HG03469 (cell line): ENCODE results near the gene LRRTM4.

Experiments
- ATAC-seq: cut with Tn5 transposase; IDR thresholded peaks from one replicate; pipeline ENCODE4 v1.9.1; 2021; ENCODE audit warnings: mild to moderate bottlenecking, moderate library complexity, moderate number of reproducible peaks; ENCODE audit not compliant: unreplicated experiment

The LRRTM4 gene

DNA sequence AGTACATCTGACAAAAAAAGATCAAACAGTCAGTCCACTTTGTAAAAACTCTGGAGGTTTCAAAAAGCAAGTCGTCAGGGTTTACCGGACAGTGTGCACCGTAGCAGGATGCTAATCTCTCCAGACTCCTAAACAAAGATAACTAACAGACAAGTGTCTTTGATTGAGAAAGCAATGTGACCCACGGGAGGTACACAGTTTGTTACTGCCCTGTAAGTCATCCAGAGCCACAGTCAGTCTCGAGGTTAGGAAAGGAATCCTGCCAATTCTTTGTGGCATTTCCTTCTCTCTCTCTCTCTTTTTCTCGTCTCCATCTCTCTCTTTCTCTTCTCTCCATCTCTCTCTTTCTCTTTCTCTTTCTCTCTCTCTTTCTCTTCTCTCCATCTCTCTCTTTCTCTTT, 42.8 kb downstream of the LRRTM4 start:
- no peak for ATAC-seq

GRCh38 chr2:77470096-77470495, 52.1 kb downstream of the LRRTM4 start:
- no peak for ATAC-seq

DNA sequence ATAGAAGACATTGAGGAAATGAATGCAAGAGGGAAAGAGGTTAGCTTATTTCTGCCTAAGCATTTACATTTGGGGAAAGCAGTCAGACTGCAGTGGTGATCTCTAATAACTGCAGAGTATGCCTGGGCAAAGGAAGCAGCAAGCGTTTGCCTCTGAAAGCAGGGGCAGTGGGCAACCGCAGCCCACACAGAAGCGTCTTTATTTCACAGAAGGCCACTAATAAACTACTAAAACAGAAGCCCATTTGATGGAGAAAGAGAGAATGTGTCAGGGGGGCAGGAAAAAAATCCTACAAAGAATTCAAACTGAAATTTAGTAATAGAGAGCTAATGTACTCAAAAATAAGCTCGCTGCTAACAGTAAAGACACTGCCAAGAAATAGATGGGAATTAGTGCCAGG, 53.1 kb downstream of the LRRTM4 start:
- ATAC-seq = no peak

DNA sequence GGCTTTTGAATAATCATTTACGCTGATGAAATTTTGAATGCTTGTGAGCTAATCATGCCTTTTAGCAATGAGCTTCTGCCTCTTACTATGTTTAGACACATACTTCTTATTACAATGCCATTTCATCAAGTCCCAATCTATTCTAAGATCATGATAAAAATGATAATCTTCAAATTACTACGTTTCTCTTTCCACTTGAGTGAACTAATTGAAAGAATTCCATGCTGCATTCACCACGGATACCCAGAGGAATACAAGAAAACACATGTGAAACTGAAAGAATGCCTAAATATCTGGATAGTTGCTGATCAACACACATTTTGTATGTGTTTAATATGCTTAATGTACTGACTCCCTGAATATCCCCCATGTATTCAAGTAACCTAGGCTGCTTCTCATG, 62.3 kb downstream of the LRRTM4 start:
- no peak for ATAC-seq

DNA sequence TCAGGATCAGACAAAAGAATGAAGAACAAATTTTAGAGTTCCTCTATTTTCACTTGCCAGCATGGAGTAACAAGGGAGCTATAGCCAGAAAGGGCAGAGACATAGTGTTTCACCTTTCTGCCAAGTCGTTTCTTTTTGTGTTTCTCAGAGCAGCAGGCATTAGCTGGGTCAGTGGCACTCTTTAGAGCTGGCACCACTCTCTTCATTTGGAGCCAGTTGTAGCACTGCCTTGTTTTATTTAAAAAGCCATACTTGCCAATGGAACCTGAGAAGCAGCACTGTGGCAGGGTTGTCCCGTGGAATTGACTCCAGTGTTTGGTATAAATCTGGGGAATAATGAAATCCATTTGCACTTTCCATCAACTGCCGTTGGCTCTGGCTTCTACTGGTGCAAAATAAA, 64.0 kb downstream of the LRRTM4 start:
- no peak for ATAC-seq

DNA sequence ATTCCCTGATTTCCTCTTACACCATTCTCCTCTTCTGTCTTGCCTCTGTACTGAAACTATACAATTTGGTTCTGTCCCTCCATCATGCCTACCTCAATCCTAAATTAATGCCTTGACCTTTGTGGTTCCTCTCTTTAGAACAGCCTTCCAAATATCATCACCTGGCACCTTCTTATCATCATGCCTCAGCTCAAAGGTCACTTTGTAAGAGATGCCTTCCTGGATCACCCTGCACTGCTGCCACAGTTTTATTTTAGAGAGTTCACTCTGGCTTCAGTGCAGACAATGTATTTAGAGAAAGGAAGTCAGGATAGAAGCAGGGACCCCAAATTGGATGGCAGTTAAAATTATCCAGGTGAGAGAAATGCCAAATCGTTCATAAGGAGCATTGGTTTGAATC, 64.5 kb downstream of the LRRTM4 start:
- no peak for ATAC-seq

- no peak for ATAC-seq
Observed at GRCh38 chr2:77443076-77443475, 79.1 kb downstream of the LRRTM4 start.

GRCh38 chr2:77434880-77435279, 87.3 kb downstream of the LRRTM4 start:
- no peak for ATAC-seq

DNA sequence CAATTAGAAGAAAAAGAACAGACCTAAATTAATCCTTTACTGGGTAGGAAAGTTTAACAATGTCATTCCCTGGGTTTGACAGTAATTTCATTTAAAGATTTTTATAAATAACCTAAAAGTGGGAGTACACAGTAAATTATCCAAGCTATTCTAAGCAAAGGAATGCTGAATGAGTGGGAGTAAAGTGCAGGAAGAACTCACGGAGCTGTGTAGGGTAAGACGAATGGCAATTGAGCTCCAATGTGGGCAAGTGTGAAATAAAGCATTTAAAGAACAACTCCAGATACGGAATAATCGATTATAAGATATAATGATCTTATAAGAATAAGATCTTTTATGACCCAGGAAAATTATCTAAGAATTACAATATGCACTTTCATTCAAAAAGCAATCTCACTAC, 93.2 kb downstream of the LRRTM4 start:
- no peak for ATAC-seq

DNA sequence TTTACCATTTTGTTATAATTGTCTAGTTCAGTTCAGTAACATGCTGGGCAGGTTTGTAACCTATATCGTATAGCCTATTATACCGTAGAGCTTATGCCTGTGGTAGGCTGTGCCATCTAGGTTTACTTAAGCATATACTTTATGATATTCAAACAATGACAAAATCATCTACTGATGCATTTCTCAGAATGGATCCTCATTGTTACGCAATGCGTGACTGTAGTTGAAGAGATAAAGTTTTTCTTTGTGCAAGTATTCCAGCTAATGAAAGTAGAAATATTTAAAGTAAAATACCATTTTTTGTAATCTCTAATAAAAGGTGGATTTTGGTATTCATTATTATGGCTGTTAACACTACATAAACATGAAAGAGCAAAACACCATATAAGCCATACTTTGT, 100.2 kb downstream of the LRRTM4 start:
- ATAC-seq = no peak

DNA sequence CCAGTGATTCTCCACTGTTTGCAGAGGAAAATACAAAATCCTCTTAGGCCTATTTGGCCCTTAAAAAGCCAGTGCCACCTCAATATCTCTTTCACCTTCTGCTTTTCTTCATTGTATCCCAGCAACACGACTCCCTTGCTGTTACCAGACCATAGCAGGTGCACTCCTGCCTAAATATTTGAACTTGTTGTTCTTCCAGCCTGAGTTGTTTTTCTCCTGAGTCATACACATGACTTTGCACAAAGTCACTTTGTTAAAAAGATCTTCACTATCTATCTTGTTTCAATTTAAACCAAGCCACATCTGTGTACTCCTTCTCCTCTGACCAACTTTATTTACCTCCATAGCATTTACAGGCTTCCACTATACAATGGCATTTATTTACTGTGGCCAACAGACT, 103.6 kb downstream of the LRRTM4 start:
- ATAC-seq = no peak

DNA sequence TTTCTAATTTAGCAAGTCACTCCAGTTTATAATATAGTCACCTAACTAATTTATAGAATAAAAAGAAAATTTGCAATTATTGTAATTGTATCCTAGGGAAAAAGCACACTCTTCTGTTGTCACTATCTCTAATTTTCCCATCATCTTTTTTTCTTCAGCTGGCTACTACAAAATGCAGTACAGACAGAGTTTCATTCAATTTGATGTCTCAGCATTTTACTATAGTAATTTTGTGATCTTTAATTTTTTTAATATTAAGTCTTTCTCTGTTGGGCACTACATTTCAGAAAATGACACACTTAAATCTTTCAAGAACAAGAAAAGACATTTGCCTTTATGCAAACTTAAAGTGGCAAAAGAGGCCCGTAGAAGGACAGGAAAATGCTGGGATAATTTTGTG, 118.0 kb downstream of the LRRTM4 start:
- no peak for ATAC-seq

GRCh38 chr2:77398970-77399600, 123.1 kb downstream of the LRRTM4 start:
- ATAC-seq = no peak

GRCh38 chr2:77397763-77398162, 124.4 kb downstream of the LRRTM4 start:
- no peak for ATAC-seq

GRCh38 chr2:77395011-77395410, 127.2 kb downstream of the LRRTM4 start:
- no peak for ATAC-seq

- no peak for ATAC-seq
Observed at GRCh38 chr2:77391119-77391518, 131.1 kb downstream of the LRRTM4 start.

DNA sequence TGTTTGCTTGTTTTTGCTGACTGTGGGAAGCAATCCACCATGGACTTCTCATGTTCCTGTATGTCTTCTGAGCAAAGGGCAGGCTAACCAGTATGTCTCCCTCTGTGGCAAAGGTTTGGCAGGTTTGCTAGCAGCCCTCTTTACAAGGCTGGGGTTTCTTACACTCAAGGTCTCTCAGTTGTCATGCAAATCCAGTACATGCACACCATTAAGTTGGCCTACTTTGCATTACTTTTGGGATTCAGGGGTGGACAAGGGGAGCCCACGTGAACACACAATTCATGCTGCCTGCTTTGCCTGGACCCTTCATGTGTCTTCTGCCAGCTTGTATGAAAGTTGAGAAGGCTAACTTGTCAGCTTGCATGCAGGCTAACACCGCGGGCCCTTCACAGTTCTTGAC, 134.9 kb downstream of the LRRTM4 start:
- no peak for ATAC-seq

DNA sequence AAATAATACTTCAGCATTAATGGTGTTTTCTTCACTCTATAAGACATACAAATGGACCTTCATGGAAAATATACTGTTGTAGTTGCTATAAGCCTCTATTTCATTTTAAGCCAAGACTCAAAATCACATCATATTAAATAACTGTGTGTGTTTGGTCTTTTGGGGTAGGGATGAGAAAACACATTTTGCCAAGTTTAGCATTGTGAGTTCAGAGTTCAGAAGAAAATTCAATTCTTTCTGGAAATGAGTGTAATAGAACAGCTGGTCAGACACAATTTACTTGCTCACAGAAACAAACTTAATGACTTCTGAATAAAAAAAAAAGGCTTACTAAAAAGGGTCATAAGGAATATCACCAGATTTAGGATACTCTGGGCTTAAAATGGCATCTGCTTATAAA, 149.5 kb downstream of the LRRTM4 start:
- no peak for ATAC-seq

- no peak for ATAC-seq
Observed at GRCh38 chr2:77370511-77370910, 151.7 kb downstream of the LRRTM4 start.

GRCh38 chr2:77363277-77363676, 158.9 kb downstream of the LRRTM4 start:
- no peak for ATAC-seq

GRCh38 chr2:77348821-77349220, 173.4 kb downstream of the LRRTM4 start:
- no peak for ATAC-seq

- ATAC-seq = no peak
Observed at GRCh38 chr2:77336013-77336412, 186.2 kb downstream of the LRRTM4 start.

- ATAC-seq = no peak
Observed at GRCh38 chr2:77328134-77328931, 193.8 kb downstream of the LRRTM4 start.
